ENCODE measurements around the gene KCNQ1. TPM values are rescaled to one million over a fixed set of nuclear protein-coding genes. Genes with fewer than 3 reads are reported as not detected.

The KCNQ1 gene
- total and polyA plus RNA-seq, 9 of the 15 experiments (the other 6 are each of a cell fraction or from before 2014, with no cell fraction given) = 0.44 TPM; not detected in 8

GRCh38 chr11:2837096-2837601, 392.3 kb downstream of the KCNQ1 start (continued):
- TF ChIP-seq, protein P1, sequence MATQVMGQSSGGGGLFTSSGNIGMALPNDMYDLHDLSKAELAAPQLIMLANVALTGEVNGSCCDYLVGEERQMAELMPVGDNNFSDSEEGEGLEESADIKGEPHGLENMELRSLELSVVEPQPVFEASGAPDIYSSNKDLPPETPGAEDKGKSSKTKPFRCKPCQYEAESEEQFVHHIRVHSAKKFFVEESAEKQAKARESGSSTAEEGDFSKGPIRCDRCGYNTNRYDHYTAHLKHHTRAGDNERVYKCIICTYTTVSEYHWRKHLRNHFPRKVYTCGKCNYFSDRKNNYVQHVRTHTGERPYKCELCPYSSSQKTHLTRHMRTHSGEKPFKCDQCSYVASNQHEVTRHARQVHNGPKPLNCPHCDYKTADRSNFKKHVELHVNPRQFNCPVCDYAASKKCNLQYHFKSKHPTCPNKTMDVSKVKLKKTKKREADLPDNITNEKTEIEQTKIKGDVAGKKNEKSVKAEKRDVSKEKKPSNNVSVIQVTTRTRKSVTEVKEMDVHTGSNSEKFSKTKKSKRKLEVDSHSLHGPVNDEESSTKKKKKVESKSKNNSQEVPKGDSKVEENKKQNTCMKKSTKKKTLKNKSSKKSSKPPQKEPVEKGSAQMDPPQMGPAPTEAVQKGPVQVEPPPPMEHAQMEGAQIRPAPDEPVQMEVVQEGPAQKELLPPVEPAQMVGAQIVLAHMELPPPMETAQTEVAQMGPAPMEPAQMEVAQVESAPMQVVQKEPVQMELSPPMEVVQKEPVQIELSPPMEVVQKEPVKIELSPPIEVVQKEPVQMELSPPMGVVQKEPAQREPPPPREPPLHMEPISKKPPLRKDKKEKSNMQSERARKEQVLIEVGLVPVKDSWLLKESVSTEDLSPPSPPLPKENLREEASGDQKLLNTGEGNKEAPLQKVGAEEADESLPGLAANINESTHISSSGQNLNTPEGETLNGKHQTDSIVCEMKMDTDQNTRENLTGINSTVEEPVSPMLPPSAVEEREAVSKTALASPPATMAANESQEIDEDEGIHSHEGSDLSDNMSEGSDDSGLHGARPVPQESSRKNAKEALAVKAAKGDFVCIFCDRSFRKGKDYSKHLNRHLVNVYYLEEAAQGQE (IDR thresholded peaks at IDR 0.05; ENCODE audit: borderline replicate concordance) = peak; percentile 37; the same call in 1 of the 2 replicates
- TF ChIP-seq, protein P1 (CRISPR knock-in tag; IDR thresholded peaks at IDR 0.05; ENCODE audit: low read depth) = no peak
- no peak for TF ChIP-seq CREB1 (IDR thresholded peaks at IDR 0.05)
- TF ChIP-seq CREB1 (CRISPR knock-in tag; IDR thresholded peaks at IDR 0.05) = 0 out of 2 replicates have a peak, but pooled peaks have one; percentile 30
- no peak for TF ChIP-seq CLOCK (CRISPR knock-in tag; IDR thresholded peaks at IDR 0.05; ENCODE audit: borderline replicate concordance)
- TF ChIP-seq NFYB (IDR thresholded peaks at IDR 0.05; ENCODE audit: extremely low read depth, insufficient read length) = no peak
- peak; percentile 43 to 66; a peak in 2 of 4 replicates for TF ChIP-seq MAZ (CRISPR knock-in tag; conservative IDR thresholded peaks at IDR 0.05 in 1 of 2, IDR thresholded peaks at IDR 0.05 in 1 of 2)
- TF ChIP-seq RAD21 (CRISPR knock-in tag; conservative IDR thresholded peaks at IDR 0.05 in 1 of 2, IDR thresholded peaks at IDR 0.05 in 1 of 2) = peak; percentile 41 to 51
- TF ChIP-seq RB1 (IDR thresholded peaks at IDR 0.05; ENCODE audit: low read depth) = peak; percentile 54; the same call in 1 of the 2 replicates
- peak; percentile 12; the same call in 1 of the 2 replicates for TF ChIP-seq HCFC1 (IDR thresholded peaks at IDR 0.05; ENCODE audit: low read depth, low read length)
- TF ChIP-seq, protein P2, sequence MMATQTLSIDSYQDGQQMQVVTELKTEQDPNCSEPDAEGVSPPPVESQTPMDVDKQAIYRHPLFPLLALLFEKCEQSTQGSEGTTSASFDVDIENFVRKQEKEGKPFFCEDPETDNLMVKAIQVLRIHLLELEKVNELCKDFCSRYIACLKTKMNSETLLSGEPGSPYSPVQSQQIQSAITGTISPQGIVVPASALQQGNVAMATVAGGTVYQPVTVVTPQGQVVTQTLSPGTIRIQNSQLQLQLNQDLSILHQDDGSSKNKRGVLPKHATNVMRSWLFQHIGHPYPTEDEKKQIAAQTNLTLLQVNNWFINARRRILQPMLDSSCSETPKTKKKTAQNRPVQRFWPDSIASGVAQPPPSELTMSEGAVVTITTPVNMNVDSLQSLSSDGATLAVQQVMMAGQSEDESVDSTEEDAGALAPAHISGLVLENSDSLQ (IDR thresholded peaks at IDR 0.05) = peak; percentile 25; the same call in 1 of the 2 replicates
- TF ChIP-seq RBFOX2 (IDR thresholded peaks at IDR 0.05; ENCODE audit: low read depth, low read length) = 0 out of 2 replicates have a peak, but pooled peaks have one; percentile 22
- peak; percentile 69; the same call in 1 of the 2 replicates for TF ChIP-seq ZNF263 (CRISPR knock-in tag; IDR thresholded peaks at IDR 0.05; ENCODE audit: borderline replicate concordance)
- TF ChIP-seq SRF (CRISPR knock-in tag; IDR thresholded peaks at IDR 0.05) = 0 out of 4 replicates have a peak, but pooled peaks of 1 of the 2 experiments have one; percentile 21
- TF ChIP-seq CBX8 (IDR thresholded peaks at IDR 0.05; ENCODE audit: borderline replicate concordance, extremely low read depth, low read depth, low read length, poor library complexity, severe bottlenecking) = no peak
